ENCODE measurements around the gene MYB.

MYB gene

GRCh38 chr6:135254471-135254870 is 73.4 kb downstream of the MYB start:
- DNase-seq, result no peak

GRCh38 chr6:135256866-135257265 is 75.8 kb downstream of the MYB start:
- DNase-seq, result no peak

GRCh38 chr6:135257631-135258405 is 76.7 kb downstream of the MYB start:
- no peak for DNase-seq

GRCh38 chr6:135258970-135259369 is 77.9 kb downstream of the MYB start:
- no peak for DNase-seq

- no peak for DNase-seq
These were observed 79.5 kb downstream of the MYB start for GRCh38 chr6:135260612-135261011.

- no peak for DNase-seq
These were observed 81.0 kb downstream of the MYB start for GRCh38 chr6:135261872-135262725.

GRCh38 chr6:135265278-135265677 is 84.2 kb downstream of the MYB start:
- no peak for DNase-seq

- no peak for DNase-seq
These were observed 85.6 kb downstream of the MYB start for GRCh38 chr6:135266675-135267074.

- DNase-seq, result no peak
These were observed 86.0 kb downstream of the MYB start for GRCh38 chr6:135267085-135267484.

- DNase-seq, result no peak
These were observed 87.2 kb downstream of the MYB start for GRCh38 chr6:135268263-135268662.

GRCh38 chr6:135268740-135269139 is 87.6 kb downstream of the MYB start:
- DNase-seq, result no peak
